Spleen (tissue), 11 donors: Measurements from ENCODE around the gene ZNF70. TPM values are rescaled to one million over a fixed set of nuclear protein-coding genes. Genes with fewer than 3 reads are reported as not detected.
A peak's percentile ranks its signal among the peaks of the same experiment; 100 is the strongest.

Experiments used
- DNase-seq: peaks from one replicate; pipeline ENCODE4 v3.0.0-alpha.2; 2020
- H3K27ac ChIP-seq, 8 donors: fragments of 200-600 bp; sonication (generic) in 7 of 8; 1 replicate in 4 of 8; 2 replicates in 4 of 8; pipeline versions ENCODE4 v1.5.0 to v1.8.0; 2016 to 2021; ENCODE audit warnings: inconsistent platforms in 4 of 8, mild to moderate bottlenecking in 4 of 8, moderate library complexity in 1 of 8
- H3K27me3 ChIP-seq, 7 donors: fragments of 200-600 bp; sonication (generic) in 6 of 7; replicated peaks in 1 of 7; 1 replicate in 4 of 7; 2 replicates in 3 of 7; pipeline versions ENCODE4 v1.5.0 to v1.8.0; 2016 to 2021; ENCODE audit warnings: inconsistent platforms in 3 of 7, mild to moderate bottlenecking in 1 of 7
- H3K36me3 ChIP-seq, 6 donors: fragments of 200-600 bp; sonication (generic) in 5 of 6; 1 replicate in 4 of 6; 2 replicates in 2 of 6; pipeline versions ENCODE4 v1.5.0 to v1.8.0; 2016 to 2021; ENCODE audit warnings: inconsistent platforms in 2 of 6
- H3K4me1 ChIP-seq, 6 donors: fragments of 200-600 bp; sonication (generic) in 5 of 6; 1 replicate in 3 of 6; 2 replicates in 3 of 6; pipeline versions ENCODE4 v1.5.0 to v1.8.0; 2016 to 2021; ENCODE audit warnings: inconsistent platforms in 3 of 6
- H3K4me3 ChIP-seq, 8 donors: fragments of 200-600 bp; sonication (generic) in 7 of 8; 1 replicate in 4 of 8; 2 replicates in 4 of 8; pipeline versions ENCODE4 v1.5.0 to v1.8.0; 2016 to 2021; ENCODE audit warnings: inconsistent platforms in 4 of 8, mild to moderate bottlenecking in 4 of 8, moderate library complexity in 2 of 8
- H3K9me3 ChIP-seq, 8 donors: fragments of 200-600 bp; sonication (generic) in 7 of 8; 1 replicate in 4 of 8; 2 replicates in 4 of 8; pipeline versions ENCODE4 v1.5.0 to v1.8.0; 2016 to 2021; ENCODE audit warnings: inconsistent platforms in 4 of 8
- POLR2A ChIP-seq, 3 donors: fragments of 450-650 bp; IDR thresholded peaks; one replicate each; pipeline ENCODE4 v1.5.1; 2017; ENCODE audit warnings: antibody characterized with exemption in 3 of 3, mild to moderate bottlenecking in 1 of 3
- POLR2AphosphoS5 ChIP-seq, 3 donors: sonication (generic); formaldehyde crosslinking; IDR thresholded peaks; one replicate each; pipeline ENCODE4 v1.5.1; 2017; ENCODE audit warnings: antibody characterized with exemption in 3 of 3
- WGBS, 5 donors: extraction: QIAGEN DNeasy Blood & Tissue Kit in 3 of 5; methylation state at CpG; one replicate each; pipeline versions ENCODE4 v1.1.5 to v1.1.7; 2013 to 2018; 5-methylcytosine and 5-hydroxymethylcytosine counted together
- intact Hi-C: fragments of 100-400 bp; cut with DNase I; formaldehyde crosslinking; loops from one replicate; pipeline ENCODE4 v1.15.0; 2023; ENCODE audit warnings: low total_unique reads
- polyA plus RNA-seq, 3 donors: library from polyadenylated mRNA; stranded (reverse); fragments of 200-250 nt; gene quantifications; one replicate each; pipeline ENCODE4 v1.2.1, GENCODE V29; 2013
- total RNA-seq, 7 donors: library from RNA; depleted of rRNA in 3 of 7; stranded (reverse); fragments of >200 nt in 3 of 7; fragmentation: NEBNext Ultra II Directional in 4 of 7; extraction: Animal tissue kit (Norgen Biotek cat#: 25700) in 4 of 7; gene quantifications; one replicate each; pipeline versions ENCODE4 v1.1.0 to v1.2.1, GENCODE V29; 2016 to 2021
- TF ChIP-seq, protein P1 (sequence below), 11 experiments: fragments of 200-600 bp in 7 of 11; fragments of 450-650 bp in 4 of 11; sonication (generic) in 4 of 11; IDR thresholded peaks in 8 of 11; conservative IDR thresholded peaks in 3 of 11; 1 replicate in 7 of 11; 2 replicates in 4 of 11; pipeline versions ENCODE4 v1.4.0 to v1.8.0; 2016 to 2021; ENCODE audit warnings: antibody characterized with exemption in 11 of 11, inconsistent platforms in 4 of 11, mild to moderate bottlenecking in 1 of 11
- donor health status: healthy with polysubstance abuse.
- donor health status: DM: no; HTN: no; CAD: no; lungs with moderate emphysema.
- donor health status: DM: no; HTN: no; CAD: no.
- donor health status: Bipolar disorder and iron deficiency.
- donor health status: healthy.
- donor health status: DM: no; HTN: no; CAD: no.
- donor health status: DM: yes; HTN: yes; CAD: no.

The ZNF70 gene
- total and polyA plus RNA-seq, 10 donors = 0.55 to 7.4 (median 5.6) TPM

DNA sequence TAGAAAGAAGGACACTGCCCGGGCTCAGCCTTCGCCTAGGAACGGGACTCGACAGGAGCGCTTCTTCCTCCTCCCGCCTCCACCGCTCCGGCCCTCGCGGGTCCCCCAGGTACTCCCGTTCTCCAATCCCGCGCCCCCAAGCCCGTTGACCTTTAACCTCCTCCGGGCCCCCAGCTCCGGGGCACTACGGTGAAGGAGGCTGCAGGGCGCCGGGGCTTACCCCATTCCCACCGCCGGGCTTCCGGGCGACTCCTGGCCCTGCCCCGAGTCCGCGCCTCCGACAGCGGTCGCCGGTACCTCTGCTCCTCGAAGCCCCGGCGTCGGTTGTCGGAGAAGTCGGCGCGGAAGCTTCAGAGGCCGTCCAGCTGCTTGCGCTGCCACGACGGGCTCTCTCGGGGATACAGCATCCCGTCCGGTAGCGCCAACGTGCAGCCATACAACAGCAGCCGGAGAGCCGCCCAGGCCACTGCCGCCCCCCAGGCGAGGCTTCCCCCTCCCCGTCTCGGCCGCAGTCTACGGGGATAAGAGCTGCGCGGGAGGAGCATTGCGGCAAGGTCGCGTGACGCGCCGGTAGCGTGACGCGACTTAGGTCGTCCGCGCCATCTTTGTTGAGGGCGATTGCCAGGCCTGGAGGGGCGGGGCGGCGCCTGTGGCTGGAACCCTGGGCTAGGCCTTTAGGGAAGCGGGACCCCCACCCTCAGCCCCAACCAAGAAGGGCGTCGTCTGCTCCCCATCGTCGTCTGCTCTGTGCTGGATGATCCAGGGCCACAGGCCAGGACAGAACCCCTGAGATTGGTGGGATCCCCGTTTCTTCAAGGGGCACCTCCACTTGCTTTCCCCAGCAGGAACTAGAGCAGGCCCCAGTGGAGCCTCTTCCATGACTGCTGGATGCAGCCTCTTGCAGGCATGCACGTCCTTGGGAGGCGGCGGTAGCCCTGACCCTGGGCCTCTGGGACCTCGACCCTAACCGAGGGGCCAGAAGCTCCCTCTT is 33.8 kb downstream of the ZNF70 start:
- peak overlapping the region; percentile 72 to 96 (median 81) for H3K4me3 ChIP-seq
- H3K9me3 ChIP-seq = no peaks in the 10 kb centered on the region
- H3K27ac ChIP-seq = peak overlapping the region; percentile 71 to 92 (median 83)
- DNase-seq = peak; percentile 96
- H3K4me1 ChIP-seq = peaks cover 7 to 26% (median 21%) of the 10 kb centered on the region in 6 donors
- WGBS, 5 donors = 1 to 6% (median 4%) methylated on average over 25 to 84 of the region's 84 CpGs
- TF ChIP-seq, protein P1, sequence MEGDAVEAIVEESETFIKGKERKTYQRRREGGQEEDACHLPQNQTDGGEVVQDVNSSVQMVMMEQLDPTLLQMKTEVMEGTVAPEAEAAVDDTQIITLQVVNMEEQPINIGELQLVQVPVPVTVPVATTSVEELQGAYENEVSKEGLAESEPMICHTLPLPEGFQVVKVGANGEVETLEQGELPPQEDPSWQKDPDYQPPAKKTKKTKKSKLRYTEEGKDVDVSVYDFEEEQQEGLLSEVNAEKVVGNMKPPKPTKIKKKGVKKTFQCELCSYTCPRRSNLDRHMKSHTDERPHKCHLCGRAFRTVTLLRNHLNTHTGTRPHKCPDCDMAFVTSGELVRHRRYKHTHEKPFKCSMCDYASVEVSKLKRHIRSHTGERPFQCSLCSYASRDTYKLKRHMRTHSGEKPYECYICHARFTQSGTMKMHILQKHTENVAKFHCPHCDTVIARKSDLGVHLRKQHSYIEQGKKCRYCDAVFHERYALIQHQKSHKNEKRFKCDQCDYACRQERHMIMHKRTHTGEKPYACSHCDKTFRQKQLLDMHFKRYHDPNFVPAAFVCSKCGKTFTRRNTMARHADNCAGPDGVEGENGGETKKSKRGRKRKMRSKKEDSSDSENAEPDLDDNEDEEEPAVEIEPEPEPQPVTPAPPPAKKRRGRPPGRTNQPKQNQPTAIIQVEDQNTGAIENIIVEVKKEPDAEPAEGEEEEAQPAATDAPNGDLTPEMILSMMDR (IDR thresholded peaks at IDR 0.05 in 8 of 11, conservative IDR thresholded peaks at IDR 0.05 in 3 of 11) = peak in 3 of 11 experiments; percentile 15 to 25 (median 16)
- TF ChIP-seq POLR2AphosphoS5 (IDR thresholded peaks at IDR 0.05) (peak; percentile 97 to 98 (median 98)), POLR2A (IDR thresholded peaks at IDR 0.05) (peak in 1 of 3 donors; percentile 73)
- H3K36me3 ChIP-seq = peaks cover 0 to 33% (median 24%) of the 10 kb centered on the region in 6 donors
- intact Hi-C loops = loop anchor here (5.0 kb wide), 1 partner anchor 70 kb away; the partner anchor contains the start of gene SMARCB1
- no peaks in the 10 kb centered on the region for H3K27me3 ChIP-seq

DNA sequence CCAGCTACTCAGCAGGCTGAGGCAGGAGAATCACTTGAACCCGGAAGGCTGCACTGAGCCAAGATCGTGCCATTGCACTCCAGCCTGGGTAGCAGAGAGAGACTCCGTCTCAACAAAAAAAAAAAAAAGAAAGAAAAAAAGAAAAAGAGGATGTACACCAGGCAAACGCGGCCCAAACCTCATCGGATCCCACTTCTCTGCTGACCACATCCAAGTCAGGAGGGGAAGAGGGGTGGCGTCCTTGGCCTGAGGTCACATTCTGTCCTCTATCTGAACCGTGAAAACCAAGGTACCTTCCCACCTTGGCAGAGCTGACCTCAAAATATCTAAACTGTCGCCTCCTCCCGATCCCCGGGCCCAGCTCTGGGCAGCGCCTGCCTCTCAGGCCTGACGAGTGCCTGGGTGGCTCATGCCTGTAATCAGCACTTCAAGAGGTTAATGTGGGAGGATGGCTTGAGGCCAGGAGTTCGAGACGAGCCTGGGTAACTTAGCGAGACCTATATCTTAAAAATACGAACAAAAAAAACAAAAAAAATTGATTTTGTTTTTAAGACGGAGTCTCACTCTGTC is 35.0 kb downstream of the ZNF70 start:
- H3K27me3 ChIP-seq = no peaks in the 10 kb centered on the region
- H3K4me1 ChIP-seq = peaks cover 7 to 26% (median 21%) of the 10 kb centered on the region in 6 donors
- H3K27ac ChIP-seq = peak overlapping the region in 2 of 8 donors; percentile 88 to 92
- peak; percentile 76 for DNase-seq
- no peaks in the 10 kb centered on the region for H3K9me3 ChIP-seq
- peak overlapping the region in 7 of 8 donors; percentile 72 to 90 (median 78) for H3K4me3 ChIP-seq
- peaks cover 0 to 45% (median 35%) of the 10 kb centered on the region in 6 donors for H3K36me3 ChIP-seq
- no peak for TF ChIP-seq POLR2AphosphoS5 (IDR thresholded peaks at IDR 0.05)
- TF ChIP-seq, protein P1 (IDR thresholded peaks at IDR 0.05 in 8 of 11, conservative IDR thresholded peaks at IDR 0.05 in 3 of 11) = no peak
- TF ChIP-seq POLR2A (IDR thresholded peaks at IDR 0.05) = no peak
- 55 to 66% (median 62%) methylated on average over 18 of the region's 18 CpGs for WGBS, 5 donors
- intact Hi-C loops = loop anchor here (5.0 kb wide), 1 partner anchor 71 kb away; the partner anchor contains the start of gene SMARCB1

DNA sequence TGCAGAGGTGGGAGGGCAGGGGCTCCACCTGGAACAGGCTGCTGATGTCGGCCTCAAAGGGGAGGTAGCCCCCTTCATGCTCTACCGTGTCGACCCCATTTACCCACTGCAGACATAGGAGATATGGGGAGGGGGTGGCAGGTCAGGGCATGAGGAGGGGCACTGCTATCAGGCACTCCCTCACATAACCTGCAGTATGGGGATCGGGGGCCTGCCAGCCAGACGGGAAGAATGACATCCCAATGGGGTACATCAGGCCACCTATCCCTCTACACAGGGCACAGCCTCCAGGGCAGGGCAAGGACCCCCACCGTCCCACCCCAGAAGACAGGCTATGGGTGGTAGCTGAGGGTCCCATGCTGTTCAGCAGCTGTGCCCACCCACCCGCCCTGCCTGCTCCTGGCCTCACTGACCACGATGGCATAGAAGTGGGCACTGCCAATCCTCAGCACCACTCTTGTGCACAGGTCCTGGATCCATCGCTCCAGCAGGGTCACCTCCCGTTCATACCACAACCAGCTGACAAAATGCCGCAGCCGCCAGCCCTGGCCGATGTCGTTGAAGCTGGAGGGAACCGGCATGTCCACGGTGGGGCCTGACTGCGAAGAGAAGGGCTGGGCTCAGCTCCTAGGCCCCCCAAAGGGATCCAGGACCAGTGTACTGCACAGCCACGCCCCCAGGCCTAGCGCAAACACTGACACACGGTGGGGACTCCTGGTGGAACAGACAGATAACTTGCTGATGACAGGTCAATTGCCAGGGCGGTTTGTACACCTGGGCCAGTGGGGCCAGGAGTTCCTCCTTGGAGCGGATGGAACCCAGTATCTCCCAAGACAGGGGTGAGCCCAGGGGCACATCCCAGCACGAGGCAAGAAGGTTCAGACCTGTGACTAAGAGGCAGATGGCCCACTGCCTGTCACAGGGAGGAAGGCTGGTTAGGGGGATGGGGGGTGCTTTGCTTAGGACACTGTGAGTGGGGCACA is 36.0 kb downstream of the ZNF70 start:
- H3K27ac ChIP-seq = no peak overlapping the region
- no peak for DNase-seq

More for the DNA sequence above, 36.0 kb downstream of the ZNF70 start:
- 86 to 94% (median 90%) methylated on average over 8 to 23 of the region's 23 CpGs for WGBS, 5 donors
- H3K9me3 ChIP-seq = no peaks in the 10 kb centered on the region
- no peak for TF ChIP-seq POLR2AphosphoS5 (IDR thresholded peaks at IDR 0.05)
- no peaks in the 10 kb centered on the region for H3K27me3 ChIP-seq
- peaks cover 0 to 55% (median 44%) of the 10 kb centered on the region in 6 donors for H3K36me3 ChIP-seq
- H3K4me1 ChIP-seq = peaks cover 7 to 26% (median 21%) of the 10 kb centered on the region in 6 donors
- intact Hi-C loops = loop anchor here (5.0 kb wide), 1 partner anchor 72 kb away; the partner anchor contains the start of gene SMARCB1
- peak overlapping the region in 1 of 8 donors; percentile 90 for H3K4me3 ChIP-seq
